Fibroblast of gingiva (primary cell): ENCODE measurements around the gene COPA.

Source experiments
- DNase-seq: peaks from one replicate; pipeline ENCODE4 v3.0.0-alpha.2; 2011; ENCODE audit warnings: low read depth

The COPA gene

DNA sequence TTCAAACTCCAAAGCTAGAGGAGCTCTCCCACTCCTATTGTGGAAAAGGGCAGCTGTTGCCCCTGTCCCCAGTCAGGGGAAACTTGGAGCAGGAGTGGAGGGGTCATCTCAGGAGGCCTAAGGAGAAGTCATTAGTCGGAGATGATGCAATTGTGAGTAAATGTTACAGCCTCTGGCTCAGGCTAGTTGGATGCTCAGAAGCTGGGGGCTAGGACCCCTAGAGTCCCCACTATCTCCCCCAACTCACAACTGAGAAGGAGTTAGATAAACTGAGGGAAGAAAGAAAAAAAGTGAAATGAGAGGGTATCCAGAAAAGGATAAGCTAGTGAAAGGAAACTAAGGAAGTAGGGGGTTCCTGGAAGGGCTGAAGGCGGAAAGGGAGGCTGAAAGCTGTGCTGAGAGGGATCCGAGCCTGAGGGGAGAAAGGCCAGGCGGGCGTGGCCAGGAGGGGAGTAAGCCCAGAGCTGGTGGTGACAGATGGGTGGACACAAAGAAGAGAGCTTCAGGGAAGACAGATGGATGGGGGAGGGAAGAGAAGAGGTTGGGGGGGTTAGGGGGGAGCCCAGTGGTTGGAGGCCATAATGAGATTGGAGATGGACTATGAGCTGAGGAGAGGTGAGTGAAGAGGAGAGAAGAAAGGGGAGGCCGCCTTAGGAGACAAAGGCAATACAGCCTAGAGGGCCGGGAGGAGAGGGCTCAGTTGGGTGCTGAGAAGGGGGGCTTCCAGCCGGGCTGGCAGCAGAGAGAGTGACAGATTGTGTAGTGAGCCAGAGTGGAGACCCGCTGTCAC is 19.3 kb upstream of the COPA start:
- no peak for DNase-seq

DNA sequence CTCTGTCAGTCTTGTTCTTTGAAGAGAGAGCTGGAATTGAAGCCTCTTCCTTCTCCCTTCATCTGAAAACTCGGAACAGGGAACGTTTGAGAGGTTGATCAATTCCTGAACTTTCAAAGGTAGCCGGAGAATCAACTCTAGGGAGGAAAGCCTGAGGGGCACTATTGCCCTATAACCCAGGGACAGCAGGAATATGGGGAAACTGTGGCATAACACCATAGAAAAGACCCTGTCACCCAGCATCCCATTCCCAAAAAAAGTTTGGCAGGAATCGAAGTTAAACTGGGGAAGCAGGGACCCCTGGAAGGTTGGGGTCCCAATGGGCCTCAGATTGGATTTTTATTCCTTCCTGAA is 18.7 kb upstream of the COPA start:
- DNase-seq: no peak

DNA sequence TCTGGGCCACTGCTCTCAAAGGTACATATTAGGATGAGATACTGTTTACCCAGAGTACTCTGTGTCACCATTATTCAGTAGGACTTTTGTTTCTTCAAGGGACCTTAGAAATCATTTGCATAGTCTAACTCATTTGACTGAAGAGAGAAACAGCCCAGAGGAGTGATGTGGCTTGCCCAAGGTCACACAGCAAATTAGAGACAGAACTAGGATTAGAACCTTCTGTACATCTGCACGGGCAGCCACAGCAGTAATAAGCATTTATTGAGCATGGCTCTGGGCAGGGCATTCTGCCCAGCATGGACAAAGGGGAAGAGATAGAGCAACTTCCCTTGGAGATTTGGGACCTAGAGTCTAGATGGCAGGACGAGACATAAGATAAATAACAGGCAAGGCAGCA is 18.1 kb upstream of the COPA start:
- no peak for DNase-seq

DNA sequence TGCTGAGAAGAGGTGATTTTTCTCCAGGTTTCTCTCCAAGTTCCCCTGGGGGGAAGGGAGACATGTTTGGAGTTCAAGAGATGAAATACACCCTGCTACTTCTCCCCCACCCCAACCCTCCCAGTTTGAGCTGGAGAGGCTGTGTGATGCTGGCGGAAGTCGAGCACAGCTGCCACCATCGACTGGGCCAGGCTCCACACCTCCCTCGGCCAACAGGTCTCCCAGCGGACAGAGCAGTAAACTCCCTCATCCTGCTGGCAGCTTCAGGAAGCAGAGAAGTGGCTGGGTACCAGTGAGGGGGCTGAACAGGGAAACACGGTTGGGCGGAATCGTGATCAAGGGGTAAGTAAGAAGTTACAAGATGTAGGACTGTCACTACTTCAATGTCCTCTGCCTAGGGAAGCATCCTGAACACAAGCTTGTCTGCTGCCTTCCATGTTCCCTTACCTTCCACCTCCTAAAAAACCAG is 17.2 kb upstream of the COPA start:
- no peak for DNase-seq

DNA sequence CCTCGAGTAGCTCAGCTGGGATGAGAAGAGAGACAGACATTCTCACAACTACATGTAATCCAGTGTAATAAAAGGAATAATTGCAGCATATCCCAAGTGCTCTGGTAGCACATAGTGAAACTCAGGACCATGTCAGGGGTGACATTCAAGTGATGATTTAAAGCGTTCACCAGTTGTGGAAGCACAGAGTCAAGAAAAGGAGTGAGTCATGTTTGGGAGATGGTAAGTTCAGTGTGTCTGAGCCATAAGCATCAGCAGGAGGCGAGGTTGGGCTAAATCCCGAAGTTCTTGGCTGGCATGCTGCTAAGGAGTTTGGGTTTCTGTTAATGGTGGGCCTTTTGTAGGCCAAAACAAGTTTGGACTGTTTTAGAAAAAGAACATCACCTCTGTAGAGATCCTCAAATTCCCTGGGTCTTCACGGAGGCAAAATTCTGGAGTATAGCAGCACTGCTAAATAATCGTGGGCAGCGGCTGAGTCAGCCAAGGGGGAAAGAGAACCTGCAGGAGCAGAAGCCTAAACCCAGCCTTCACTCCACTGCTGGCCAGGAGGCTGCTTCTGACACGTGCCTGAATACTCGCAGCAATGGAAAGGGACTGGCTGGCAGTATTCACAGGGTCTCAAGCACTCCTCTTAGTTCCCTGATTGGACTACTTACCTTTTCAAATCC is 16.6 kb upstream of the COPA start:
- no peak for DNase-seq

DNA sequence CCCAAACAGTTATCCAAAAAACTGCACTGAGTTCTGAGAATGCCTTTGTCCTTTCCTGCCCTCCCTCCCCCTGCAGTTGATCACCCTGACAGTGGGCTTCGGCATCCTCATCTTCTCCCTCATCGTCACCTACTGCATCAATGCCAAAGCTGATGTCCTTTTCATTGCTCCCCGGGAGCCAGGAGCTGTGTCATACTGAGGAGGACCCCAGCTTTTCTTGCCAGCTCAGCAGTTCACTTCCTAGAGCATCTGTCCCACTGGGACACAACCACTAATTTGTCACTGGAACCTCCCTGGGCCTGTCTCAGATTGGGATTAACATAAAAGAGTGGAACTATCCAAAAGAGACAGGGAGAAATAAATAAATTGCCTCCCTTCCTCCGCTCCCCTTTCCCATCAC is 15.0 kb upstream of the COPA start:
- no peak for DNase-seq

DNA sequence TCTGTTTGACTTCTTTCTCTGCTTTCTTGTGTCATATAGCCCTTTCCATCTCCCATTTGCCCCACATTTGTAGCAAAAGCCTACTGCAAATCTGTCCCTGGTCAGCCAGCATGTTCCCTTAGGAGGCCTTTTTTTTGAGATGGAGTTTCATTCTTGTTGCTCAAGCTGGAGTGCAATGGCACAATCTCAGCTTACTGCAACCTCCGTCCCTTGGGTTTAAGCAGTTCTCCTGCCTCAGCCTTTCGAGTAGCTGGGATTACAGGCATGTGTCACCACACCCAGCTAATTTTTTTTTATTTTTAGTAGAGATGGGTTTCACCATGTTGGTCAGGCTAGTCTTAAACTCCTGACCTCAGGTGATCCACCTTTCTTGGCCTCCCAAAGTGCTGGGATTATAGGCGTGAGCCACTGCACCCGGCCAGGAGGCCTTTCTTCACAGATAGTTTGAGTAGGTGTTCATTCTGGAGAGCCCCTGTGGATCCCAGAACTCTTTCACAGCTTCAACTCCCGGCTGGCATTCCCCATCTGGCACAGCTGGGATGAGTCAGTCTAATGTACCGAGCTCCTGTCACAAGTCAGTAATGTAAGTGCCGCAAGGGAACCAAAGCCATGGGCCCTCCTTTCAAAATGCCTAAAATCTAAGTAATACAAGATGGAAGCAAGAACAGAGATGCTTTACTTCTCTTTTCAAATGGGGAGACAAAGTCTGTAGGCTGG is 14.4 kb upstream of the COPA start:
- DNase-seq: peak; percentile 69

DNA sequence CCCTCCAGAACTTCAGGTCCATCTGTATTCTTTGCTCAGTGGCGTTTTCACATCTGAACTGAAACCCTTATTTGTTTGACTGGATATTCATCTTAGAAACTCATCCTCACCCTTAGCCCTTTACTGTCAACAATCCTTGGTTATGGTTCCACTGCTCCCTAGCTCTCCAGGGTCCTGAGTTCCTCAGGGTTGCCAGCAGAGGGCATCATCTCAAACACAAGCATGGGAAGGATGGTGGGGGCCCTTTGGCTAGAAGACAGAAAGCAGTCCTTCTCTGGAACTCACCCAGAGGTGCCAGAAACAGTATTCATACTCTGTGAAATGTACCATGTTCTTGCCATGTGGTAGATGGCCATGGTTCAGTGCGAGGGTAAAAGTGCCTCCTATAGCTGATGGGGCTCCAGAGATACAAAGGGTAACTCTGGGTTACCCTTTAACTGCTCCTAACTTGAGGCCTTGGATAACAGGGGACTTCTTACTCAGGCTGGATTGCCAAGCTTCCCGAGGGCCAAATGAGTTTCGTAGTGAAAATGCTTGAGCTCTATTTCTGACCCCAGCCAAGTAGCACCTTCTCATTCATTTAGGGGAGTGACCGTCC is 11.4 kb upstream of the COPA start:
- DNase-seq: no peak

DNA sequence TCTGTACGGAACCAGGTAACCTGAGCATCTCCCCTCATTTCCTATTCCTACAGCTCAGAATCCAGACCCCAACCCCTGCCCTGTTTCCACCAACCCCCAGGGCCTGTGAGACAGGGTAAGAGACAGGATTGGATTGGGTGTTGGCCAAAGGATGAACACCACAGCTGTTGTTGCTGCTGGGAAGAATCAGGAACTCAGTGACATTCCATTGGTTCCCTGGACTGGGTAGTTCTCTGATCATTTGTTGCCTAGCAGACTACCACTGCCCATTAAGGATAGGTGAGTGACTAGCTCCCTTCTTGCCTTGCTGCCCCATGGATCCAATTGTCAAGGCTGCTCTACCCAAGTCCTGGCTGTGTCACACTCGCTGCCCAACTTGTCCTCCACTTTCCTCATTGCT is 10.2 kb upstream of the COPA start:
- peak; percentile 6 for DNase-seq

DNA sequence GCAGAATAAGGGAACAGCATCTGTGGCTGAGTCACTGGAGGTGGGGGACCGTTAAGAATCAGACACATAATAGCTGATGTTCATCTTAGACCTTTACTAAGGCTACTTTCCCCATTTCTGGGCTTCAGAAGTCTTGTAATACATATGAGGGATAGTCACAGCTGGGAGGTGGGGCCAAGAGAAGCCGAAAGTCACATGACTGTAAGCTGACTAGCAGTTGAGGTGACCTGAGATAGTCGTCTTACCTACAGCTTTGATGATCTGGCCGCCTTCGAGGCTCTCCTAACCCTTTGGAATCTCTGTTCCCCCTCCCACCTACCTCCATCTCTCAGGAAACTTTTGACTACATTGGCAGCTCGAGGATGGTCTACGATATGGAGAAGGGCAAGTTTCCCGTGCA is 9.5 kb upstream of the COPA start:
- no peak for DNase-seq

DNA sequence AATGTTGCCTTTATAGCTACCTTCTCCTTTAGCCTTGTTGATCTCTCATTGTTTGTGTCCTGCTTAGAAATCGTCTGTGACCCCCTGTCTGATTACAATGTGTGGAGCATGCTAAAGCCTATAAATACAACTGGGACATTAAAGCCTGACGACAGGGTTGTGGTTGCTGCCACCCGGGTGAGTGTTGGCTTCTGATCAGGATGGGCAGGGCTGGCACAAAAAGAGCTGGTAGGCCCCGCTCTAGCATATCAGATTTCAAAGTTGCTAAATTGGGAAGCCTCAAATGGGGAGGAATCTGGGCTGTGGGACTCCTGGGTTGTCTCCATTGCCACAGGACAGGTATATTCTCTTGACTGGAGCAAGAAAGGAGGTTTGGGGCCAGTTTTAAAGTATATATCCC is 8.6 kb upstream of the COPA start:
- no peak for DNase-seq

DNA sequence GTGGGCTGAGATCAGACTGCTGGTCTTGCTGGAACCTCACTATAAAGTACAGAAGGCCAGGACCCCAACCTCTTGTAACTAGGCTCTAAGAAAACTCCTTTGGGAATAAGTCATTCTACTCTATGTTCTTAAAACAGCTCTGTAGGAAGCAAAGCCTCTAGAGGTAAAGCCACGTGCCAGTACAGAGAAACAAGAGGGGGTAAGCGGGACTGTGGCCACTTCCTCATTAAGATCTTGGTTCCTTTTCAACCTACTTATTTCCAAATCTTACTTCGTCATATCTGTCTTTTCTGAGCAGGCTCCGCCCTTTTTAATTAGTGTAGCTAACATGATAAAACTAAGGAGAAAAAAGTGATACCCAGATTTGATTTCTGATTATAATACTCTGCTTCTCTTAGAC is 3.9 kb upstream of the COPA start:
- no peak for DNase-seq

DNA sequence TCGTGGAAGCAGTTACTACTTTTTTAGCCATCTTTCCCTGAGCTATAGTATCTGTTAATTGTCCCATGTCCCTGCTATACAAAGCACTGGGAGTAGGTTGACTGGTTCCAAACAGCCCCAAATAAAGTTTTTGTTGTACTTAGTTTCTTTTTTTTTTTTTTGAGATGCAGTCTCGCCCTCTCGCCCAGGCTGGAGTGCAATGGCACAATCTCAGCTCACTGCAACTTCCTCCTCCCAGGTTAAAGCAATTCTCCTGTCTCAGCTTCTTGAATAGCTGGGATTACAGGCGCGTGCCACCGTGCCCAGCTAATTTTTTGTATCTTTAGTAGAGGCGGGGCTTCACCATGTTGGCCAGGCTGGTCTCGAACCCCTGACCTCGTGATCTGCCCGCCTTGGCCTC is 3.4 kb upstream of the COPA start:
- DNase-seq: no peak

DNA sequence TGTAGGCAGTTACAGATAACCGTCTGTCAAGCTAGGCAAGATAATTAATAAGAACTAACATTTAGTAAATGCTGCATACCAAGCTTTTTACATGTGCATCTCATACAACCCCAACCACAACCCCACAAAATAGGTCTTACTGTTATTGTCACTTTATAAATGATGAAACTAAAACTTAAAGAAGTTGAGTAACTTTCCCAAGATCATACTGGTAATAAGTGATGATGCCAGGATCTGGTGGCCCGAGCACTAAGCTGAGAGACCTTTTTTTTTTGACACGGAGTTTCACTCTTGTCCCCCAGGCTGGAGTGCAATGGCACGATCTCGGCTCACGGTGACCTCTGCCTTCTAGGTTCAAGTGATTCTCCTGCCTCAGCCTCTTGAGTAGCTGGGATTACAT is 1.9 kb upstream of the COPA start:
- no peak for DNase-seq

DNA sequence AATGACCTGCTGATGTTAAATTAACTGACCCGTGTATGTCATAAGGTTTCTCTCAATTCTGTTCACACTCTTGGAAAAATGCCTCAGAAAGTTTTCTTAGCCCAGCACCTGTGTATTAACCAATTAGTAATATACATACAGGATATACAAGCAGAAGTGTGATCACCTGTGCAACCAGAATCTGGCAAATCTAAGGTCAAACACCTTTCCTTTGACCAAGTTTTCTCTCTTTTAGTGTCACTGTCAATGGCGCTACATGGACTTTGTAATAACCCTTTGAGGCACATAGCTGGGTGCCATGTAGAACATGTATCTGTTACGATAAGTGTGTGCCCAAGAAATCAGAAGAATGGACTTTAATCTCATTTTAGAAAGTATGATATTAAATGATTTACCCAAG is 1.2 kb upstream of the COPA start:
- DNase-seq: no peak

DNA sequence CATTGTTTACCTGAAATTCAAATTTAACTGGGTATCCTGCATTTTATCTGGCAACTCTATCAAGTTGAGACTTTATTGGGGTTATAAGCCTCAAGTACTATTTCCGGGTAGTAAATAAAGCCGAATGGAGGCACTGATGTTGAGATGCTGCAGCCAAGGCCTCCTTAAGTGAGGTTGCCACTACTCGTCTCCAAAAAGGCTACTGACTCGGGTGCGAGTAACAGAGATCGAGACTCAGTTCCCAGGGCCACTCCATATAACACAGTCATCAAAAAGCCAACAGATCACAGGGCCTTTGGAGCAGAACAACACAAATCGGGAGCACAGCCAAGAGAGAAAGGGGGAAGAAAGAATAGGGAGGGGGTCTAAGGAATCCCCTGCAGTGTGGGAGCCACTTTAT is 524 bp downstream of the COPA start:
- DNase-seq: no peak

DNA sequence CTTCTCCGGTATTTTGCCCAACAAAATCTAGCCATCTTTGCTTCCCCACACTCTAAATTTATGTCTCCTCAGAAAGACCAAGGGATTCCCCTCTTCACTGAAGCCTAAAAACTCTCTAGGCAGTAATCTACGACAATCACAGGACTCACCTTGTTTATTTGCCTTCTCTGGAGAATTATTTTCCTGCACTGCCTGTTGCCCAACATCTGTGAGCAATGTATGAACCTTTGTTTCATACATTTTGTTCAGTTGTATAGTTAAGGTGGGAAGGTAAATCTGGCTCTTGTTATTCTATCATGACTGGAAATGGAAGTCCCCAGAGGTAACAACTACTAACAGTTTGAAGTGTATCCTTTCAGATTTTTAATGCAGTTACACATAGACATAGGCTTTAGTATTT is 2.2 kb downstream of the COPA start:
- no peak for DNase-seq

DNA sequence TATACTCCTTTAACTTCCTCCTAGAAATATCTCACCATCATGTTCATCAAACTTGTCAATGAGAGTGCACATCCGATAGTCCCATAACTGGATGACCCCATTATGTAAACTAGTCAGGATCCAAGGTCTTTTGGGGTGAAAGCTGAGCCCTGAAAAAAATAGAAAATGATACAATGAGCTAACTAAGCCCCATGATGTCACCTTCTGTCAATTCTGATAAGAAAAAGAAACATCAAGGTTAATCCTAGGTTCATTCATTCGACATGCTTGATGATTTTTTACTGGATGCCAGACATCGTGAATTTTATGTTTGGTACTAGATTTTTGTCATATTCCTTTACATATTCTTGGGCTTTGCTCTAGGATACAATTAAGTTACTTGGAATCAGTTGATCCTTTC is 2.9 kb downstream of the COPA start:
- DNase-seq: no peak

DNA sequence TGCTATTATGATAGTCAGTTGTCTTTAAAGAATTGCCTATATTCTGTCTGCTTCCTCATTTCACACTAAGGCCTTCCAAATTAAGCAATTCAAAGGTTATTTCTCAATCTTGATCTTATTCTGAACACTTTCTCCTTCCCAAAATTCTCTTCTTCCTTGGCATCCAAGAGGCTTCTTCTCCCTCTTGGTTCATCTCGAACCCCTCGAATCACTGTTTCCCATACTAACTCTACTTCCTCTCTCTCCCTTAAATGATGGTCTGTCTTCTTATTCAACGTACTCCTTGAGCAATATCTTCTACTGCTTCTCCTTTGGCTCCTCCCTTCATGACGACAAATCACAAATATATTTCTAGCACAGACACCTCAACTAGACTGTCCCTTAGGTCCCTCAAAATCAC is 4.5 kb downstream of the COPA start:
- DNase-seq: no peak

DNA sequence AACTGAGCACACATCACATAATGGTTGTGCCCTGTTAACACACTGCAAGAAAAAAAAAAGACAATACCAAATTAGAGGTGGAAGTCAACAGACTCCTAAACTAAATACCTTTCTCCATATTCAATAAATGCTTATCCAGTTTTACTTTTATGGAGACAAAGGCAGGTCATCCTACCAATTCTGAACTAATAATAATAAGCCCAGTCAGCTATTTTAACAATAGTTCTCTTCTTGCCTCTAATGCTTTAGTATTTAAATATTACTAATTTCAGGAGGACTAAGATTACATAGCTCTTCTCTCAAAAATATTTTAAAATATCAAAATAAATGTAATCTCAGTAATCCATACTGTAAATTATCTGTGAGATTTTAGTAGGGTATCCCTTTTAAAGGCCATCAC is 10.5 kb downstream of the COPA start:
- DNase-seq: no peak

DNA sequence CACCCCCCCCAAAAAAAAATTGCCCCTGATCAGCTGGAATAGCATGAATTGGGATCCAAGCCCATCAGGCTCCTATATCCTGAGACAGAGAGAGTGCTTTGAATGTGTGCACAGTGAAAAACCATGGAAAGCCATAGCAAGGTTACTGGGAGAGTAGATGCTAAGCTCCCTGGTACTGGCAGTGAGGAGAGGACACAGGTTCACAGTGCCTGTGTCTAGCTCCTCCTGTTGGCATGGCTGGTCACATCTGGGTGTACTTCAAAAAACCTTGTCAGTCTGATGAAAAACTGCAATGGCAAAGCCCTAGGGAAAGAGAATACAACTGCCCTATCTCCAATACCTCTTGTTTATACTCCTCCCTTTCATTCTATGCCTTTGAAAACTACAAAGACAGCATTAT is 12.9 kb downstream of the COPA start:
- DNase-seq: no peak

DNA sequence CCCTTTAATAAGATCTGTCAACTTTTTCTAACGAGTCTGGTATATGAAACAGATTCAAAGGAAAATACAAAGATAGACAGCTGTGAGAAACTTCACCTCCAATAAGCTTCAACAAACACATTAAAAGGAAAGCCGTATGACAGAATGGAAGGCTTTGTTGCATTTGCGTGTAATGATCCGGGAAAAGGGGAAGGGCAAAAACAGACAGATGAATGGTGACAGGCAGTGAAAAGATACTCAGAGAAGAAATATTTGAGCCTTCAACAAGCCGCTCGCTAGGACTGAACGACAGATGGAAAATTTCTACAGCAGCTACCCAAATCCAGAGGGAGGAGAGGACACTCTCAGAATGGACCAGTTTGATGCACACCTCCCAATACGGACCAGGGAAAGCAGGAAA is 14.9 kb downstream of the COPA start:
- DNase-seq: no peak

DNA sequence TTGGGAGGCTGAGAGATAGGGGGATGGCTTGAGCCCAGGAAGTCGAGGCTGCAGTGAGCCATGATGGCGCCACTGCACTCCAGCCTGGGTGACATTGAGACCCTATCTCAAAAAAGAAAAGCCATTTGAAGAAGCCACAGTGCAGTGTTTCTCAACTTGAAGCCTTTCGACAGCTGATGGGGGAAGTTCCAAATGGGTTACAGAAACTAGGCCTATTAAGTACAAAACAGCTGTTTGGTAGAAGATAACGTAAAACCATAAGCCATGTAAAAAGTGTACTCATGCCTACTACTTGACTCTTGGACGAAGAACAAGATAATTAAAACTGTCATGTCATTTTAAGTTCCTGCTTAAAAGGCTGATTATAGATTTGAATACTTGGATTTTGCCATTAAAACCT is 16.6 kb downstream of the COPA start:
- no peak for DNase-seq
